Measurements from ENCODE around the gene EPHA4. TPM values are rescaled to one million over a fixed set of nuclear protein-coding genes. Genes with fewer than 3 reads are reported as not detected.

EPHA4 gene
- total RNA-seq, 1 experiment from 2014 or later, result 3.3 TPM

DNA sequence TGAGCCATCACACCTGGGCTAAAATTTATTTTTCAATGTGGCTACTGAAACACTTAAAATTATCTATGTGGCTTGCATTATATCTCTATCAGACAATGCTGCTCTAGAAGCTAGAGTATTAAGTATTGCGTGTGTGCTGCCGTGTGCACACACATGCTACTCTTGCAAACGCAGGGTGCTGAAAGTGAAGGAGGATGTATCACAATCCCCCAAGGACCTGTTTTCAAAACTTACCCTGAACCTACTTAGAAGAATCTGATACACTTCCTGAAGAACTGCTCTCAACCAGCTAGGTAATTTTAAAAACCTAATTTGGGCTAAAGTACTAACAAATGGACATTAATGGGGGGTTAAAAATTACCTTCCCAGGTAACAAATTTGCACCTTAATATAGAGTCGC, 66.5 kb downstream of the EPHA4 start:
- H3K9me2 ChIP-seq (replicated peaks; ENCODE audit: low read length), result no peaks in the 10 kb centered on the region
- no peaks in the 10 kb centered on the region for H3K9me3 ChIP-seq (ENCODE audit: low read length)
- H3K4me2 ChIP-seq (ENCODE audit: low read length), result no peak overlapping the region
- POLR2A ChIA-PET (ENCODE audit: unreplicated experiment), result no interaction called here
- H3K27me3 ChIP-seq (ENCODE audit: low read length), result no peaks in the 10 kb centered on the region
- H4K20me1 ChIP-seq (ENCODE audit: low read length), result no peaks in the 10 kb centered on the region
- H3K4me3 ChIP-seq (ENCODE audit: low read length), result no peak overlapping the region
- TF ChIP-seq, protein P1, sequence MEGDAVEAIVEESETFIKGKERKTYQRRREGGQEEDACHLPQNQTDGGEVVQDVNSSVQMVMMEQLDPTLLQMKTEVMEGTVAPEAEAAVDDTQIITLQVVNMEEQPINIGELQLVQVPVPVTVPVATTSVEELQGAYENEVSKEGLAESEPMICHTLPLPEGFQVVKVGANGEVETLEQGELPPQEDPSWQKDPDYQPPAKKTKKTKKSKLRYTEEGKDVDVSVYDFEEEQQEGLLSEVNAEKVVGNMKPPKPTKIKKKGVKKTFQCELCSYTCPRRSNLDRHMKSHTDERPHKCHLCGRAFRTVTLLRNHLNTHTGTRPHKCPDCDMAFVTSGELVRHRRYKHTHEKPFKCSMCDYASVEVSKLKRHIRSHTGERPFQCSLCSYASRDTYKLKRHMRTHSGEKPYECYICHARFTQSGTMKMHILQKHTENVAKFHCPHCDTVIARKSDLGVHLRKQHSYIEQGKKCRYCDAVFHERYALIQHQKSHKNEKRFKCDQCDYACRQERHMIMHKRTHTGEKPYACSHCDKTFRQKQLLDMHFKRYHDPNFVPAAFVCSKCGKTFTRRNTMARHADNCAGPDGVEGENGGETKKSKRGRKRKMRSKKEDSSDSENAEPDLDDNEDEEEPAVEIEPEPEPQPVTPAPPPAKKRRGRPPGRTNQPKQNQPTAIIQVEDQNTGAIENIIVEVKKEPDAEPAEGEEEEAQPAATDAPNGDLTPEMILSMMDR (conservative IDR thresholded peaks at IDR 0.05; ENCODE audit: low read depth, low read length), result no peak
- no peak for TF ChIP-seq EZH2 (IDR thresholded peaks at IDR 0.05; ENCODE audit: low read length, unreplicated experiment)
- TF ChIP-seq EZH2phosphoT487 (IDR thresholded peaks at IDR 0.05; ENCODE audit: borderline replicate concordance, low read length), result no peak
- H3K9ac ChIP-seq (ENCODE audit: low read length), result no peak overlapping the region
- CTCF ChIA-PET, result no interaction called here
- no peaks in the 10 kb centered on the region for H3K79me2 ChIP-seq (ENCODE audit: low read length)
- ATAC-seq (no peak), DNase-seq (no peak)
- no peaks in the 10 kb centered on the region for H3K4me1 ChIP-seq (ENCODE audit: insufficient read depth, low read length)
- no peak overlapping the region for H3K27ac ChIP-seq (ENCODE audit: low read length)
- no TSS peak for BruUV-seq (replicated peaks)
- no peak overlapping the region for H2AFZ ChIP-seq (ENCODE audit: low read length)
- H3K36me3 ChIP-seq (ENCODE audit: low read depth, low read length), result no peaks in the 10 kb centered on the region
- intact Hi-C loops (cut with micrococcal nuclease), result no loop called here
- no peaks in the 10 kb centered on the region for H3F3A ChIP-seq (ENCODE audit: low read length, unreplicated experiment)

DNA sequence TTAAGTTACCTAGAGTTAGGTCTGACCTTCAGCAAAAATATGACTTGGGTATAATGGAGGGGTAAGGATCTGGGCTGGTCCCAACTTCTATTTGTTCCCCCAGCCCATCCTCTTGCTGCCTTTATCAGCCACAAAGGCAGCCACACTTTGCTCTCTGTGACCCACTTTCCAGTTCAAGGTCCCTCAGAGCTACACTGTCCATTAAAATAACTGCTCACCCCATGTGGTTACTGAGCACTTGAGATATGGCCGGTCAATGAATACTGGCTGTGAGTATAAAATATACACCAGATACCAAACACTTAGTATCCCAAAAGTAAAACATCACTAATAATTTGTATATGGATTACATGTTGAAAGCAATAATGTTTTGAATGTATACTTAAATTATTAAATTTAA, 67.2 kb downstream of the EPHA4 start:
- no TSS peak for BruUV-seq (replicated peaks)
- CTCF ChIA-PET, result no interaction called here
- POLR2A ChIA-PET (ENCODE audit: unreplicated experiment), result no interaction called here

DNA sequence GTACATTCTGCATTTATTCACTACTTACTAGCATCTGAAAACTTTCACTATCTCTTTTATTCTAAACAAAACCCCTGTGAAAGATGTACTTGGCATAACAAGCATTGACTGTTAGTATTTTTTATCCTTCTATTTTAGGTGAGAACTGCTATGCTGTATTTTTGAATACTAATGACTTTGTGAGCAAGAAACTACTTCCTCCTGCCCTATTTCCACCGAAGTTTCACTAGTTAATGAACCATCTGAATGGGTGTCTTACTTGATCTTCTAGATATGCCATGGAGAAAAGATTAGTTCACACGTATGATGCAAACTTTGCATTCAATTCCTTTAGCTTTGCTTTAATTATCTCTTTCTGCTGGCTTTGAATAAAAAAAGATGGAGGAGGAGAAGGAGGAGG, 68.1 kb downstream of the EPHA4 start:
- Histone ChIP-seq H3K36me3 (ENCODE audit: low read depth, low read length) (no peaks in the 10 kb centered on the region), H3F3A (ENCODE audit: low read length, unreplicated experiment) (no peaks in the 10 kb centered on the region), H3K4me2 (ENCODE audit: low read length) (no peak overlapping the region), H3K27me3 (ENCODE audit: low read length) (no peaks in the 10 kb centered on the region), H2AFZ (ENCODE audit: low read length) (no peak overlapping the region), H3K9me2 (replicated peaks; ENCODE audit: low read length) (no peaks in the 10 kb centered on the region), H3K4me3 (ENCODE audit: low read length) (no peak overlapping the region), H3K4me1 (ENCODE audit: insufficient read depth, low read length) (no peaks in the 10 kb centered on the region), H4K20me1 (ENCODE audit: low read length) (no peaks in the 10 kb centered on the region), H3K9ac (ENCODE audit: low read length) (no peak overlapping the region), H3K27ac (ENCODE audit: low read length) (no peak overlapping the region), H3K9me3 (ENCODE audit: low read length) (no peaks in the 10 kb centered on the region), H3K79me2 (ENCODE audit: low read length) (no peaks in the 10 kb centered on the region)
- TF ChIP-seq EZH2 (IDR thresholded peaks at IDR 0.05; ENCODE audit: low read length, unreplicated experiment) (no peak), EZH2phosphoT487 (IDR thresholded peaks at IDR 0.05; ENCODE audit: borderline replicate concordance, low read length) (no peak)
- TF ChIP-seq, protein P1 (conservative IDR thresholded peaks at IDR 0.05; ENCODE audit: low read depth, low read length), result no peak
- ChIA-PET POLR2A (ENCODE audit: unreplicated experiment) (interaction anchor here (0.6 kb wide), 1 partner anchor 1162 kb away, joined by 3 read pairs; no protein-coding TSS in a partner anchor), CTCF (no interaction called here)
- no peak for DNase-seq
- no peak for ATAC-seq
- no TSS peak for BruUV-seq (replicated peaks)
- intact Hi-C loops (cut with micrococcal nuclease), result no loop called here

More for the DNA sequence above, 67.2 kb downstream of the EPHA4 start:
- no peaks in the 10 kb centered on the region for H3K9me3 ChIP-seq (ENCODE audit: low read length)
- H3K27me3 ChIP-seq (ENCODE audit: low read length), result no peaks in the 10 kb centered on the region
- DNase-seq (no peak), ATAC-seq (no peak)
- no peaks in the 10 kb centered on the region for H3K36me3 ChIP-seq (ENCODE audit: low read depth, low read length)
- H3K4me1 ChIP-seq (ENCODE audit: insufficient read depth, low read length), result no peaks in the 10 kb centered on the region
- H3F3A ChIP-seq (ENCODE audit: low read length, unreplicated experiment), result no peaks in the 10 kb centered on the region
- H3K4me3 ChIP-seq (ENCODE audit: low read length), result no peak overlapping the region
- H4K20me1 ChIP-seq (ENCODE audit: low read length), result no peaks in the 10 kb centered on the region
- no peaks in the 10 kb centered on the region for H3K9me2 ChIP-seq (replicated peaks; ENCODE audit: low read length)
- no peaks in the 10 kb centered on the region for H3K79me2 ChIP-seq (ENCODE audit: low read length)
- TF ChIP-seq EZH2phosphoT487 (IDR thresholded peaks at IDR 0.05; ENCODE audit: borderline replicate concordance, low read length) (no peak), EZH2 (IDR thresholded peaks at IDR 0.05; ENCODE audit: low read length, unreplicated experiment) (no peak)
- TF ChIP-seq, protein P1 (conservative IDR thresholded peaks at IDR 0.05; ENCODE audit: low read depth, low read length), result no peak
- no peak overlapping the region for H3K4me2 ChIP-seq (ENCODE audit: low read length)
- no peak overlapping the region for H2AFZ ChIP-seq (ENCODE audit: low read length)
- H3K27ac ChIP-seq (ENCODE audit: low read length), result no peak overlapping the region
- intact Hi-C loops (cut with micrococcal nuclease), result no loop called here
- no peak overlapping the region for H3K9ac ChIP-seq (ENCODE audit: low read length)
